ENCODE data around the gene HOXA3.

Gene HOXA3

GRCh38 chr7:27104341-27105058 lies 47.9 kb downstream of the HOXA3 start:
- DNase-seq: no peak
- Histone ChIP-seq H3K27me3 (replicated peaks; ENCODE audit: control insufficient read depth, insufficient read depth, low read length, poor library complexity, severe bottlenecking) (peaks cover 28% of the 10 kb centered on the region), H3K4me1 (ENCODE audit: control insufficient read depth, insufficient read depth, low read length, poor library complexity, severe bottlenecking) (peaks cover 9% of the 10 kb centered on the region), H3K36me3 (ENCODE audit: control insufficient read depth, insufficient read depth, low read length) (no peaks in the 10 kb centered on the region), H3K4me3 (ENCODE audit: insufficient read depth, low read depth, low read length, poor library complexity, severe bottlenecking) (no peak overlapping the region), H3K27ac (ENCODE audit: insufficient read depth, low read length, poor library complexity, severe bottlenecking) (no peak overlapping the region), H3K9me3 (ENCODE audit: control insufficient read depth, low read length) (no peaks in the 10 kb centered on the region)

GRCh38 chr7:27103489-27104226 lies 48.7 kb downstream of the HOXA3 start:
- Histone ChIP-seq H3K27ac (ENCODE audit: insufficient read depth, low read length, poor library complexity, severe bottlenecking) (no peak overlapping the region), H3K4me1 (ENCODE audit: control insufficient read depth, insufficient read depth, low read length, poor library complexity, severe bottlenecking) (peaks cover 9% of the 10 kb centered on the region), H3K9me3 (ENCODE audit: control insufficient read depth, low read length) (no peaks in the 10 kb centered on the region), H3K36me3 (ENCODE audit: control insufficient read depth, insufficient read depth, low read length) (no peaks in the 10 kb centered on the region), H3K4me3 (ENCODE audit: insufficient read depth, low read depth, low read length, poor library complexity, severe bottlenecking) (no peak overlapping the region), H3K27me3 (replicated peaks; ENCODE audit: control insufficient read depth, insufficient read depth, low read length, poor library complexity, severe bottlenecking) (peaks cover 28% of the 10 kb centered on the region)
- DNase-seq: no peak

- H3K4me1 ChIP-seq (ENCODE audit: control insufficient read depth, insufficient read depth, low read length, poor library complexity, severe bottlenecking): peaks cover 9% of the 10 kb centered on the region
- H3K9me3 ChIP-seq (ENCODE audit: control insufficient read depth, low read length): no peaks in the 10 kb centered on the region
- H3K27me3 ChIP-seq (replicated peaks; ENCODE audit: control insufficient read depth, insufficient read depth, low read length, poor library complexity, severe bottlenecking): peaks cover 33% of the 10 kb centered on the region
- DNase-seq: no peak
- H3K27ac ChIP-seq (ENCODE audit: insufficient read depth, low read length, poor library complexity, severe bottlenecking): no peak within 1 kb of the TSS
- no peak within 1 kb of the TSS for H3K4me3 ChIP-seq (ENCODE audit: insufficient read depth, low read depth, low read length, poor library complexity, severe bottlenecking)
- H3K36me3 ChIP-seq (ENCODE audit: control insufficient read depth, insufficient read depth, low read length): no peaks in the 10 kb centered on the region
These were observed 49.6 kb downstream of the HOXA3 start, which contains the start of gene HOXA2 for GRCh38 chr7:27102581-27103442. Gene HOXA2, minus strand, starts transcription at chr7:27102683. Its CDS starts 183 bp downstream, at chr7:27102500.

DNA sequence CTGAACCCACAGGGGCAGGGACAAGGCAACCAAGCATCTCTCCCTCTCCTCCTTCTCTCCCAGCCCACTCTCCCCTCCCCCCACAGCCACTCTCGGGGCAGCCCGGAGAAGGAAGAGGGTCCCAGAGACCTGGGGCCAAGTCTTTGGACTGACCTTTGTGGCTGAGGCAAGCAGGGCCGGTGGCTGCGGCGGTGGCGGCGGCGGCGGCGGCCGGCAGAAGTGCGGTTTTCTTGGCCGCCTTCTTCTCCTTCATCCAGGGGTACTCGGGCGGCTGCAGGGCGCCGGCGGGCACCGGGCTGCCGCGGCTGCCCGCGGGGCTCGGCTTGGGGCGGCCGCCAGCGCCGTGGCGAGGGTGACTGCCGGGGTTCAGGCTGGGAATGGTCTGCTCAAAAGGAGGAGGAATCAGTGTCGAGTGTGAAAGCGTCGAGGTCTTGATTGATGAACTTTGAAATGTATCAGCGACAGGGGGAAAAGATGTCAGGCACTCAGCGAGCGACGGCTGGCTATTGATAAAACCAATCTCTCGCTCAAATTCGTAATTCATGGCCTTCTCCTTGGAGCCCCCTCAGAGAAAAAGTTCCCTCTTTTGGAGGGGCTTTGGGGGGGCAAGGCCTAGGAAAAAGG lies 50.3 kb downstream of the HOXA3 start:
- H3K4me3 ChIP-seq (ENCODE audit: insufficient read depth, low read depth, low read length, poor library complexity, severe bottlenecking): no peak overlapping the region
- H3K9me3 ChIP-seq (ENCODE audit: control insufficient read depth, low read length): no peaks in the 10 kb centered on the region
- H3K36me3 ChIP-seq (ENCODE audit: control insufficient read depth, insufficient read depth, low read length): no peaks in the 10 kb centered on the region
- H3K27me3 ChIP-seq (replicated peaks; ENCODE audit: control insufficient read depth, insufficient read depth, low read length, poor library complexity, severe bottlenecking): peaks cover 35% of the 10 kb centered on the region
- peaks cover 12% of the 10 kb centered on the region for H3K4me1 ChIP-seq (ENCODE audit: control insufficient read depth, insufficient read depth, low read length, poor library complexity, severe bottlenecking)
- H3K27ac ChIP-seq (ENCODE audit: insufficient read depth, low read length, poor library complexity, severe bottlenecking): no peak overlapping the region
- DNase-seq: no peak

GRCh38 chr7:27101171-27101956 lies 51.0 kb downstream of the HOXA3 start:
- Histone ChIP-seq H3K36me3 (ENCODE audit: control insufficient read depth, insufficient read depth, low read length) (no peaks in the 10 kb centered on the region), H3K9me3 (ENCODE audit: control insufficient read depth, low read length) (no peaks in the 10 kb centered on the region), H3K4me3 (ENCODE audit: insufficient read depth, low read depth, low read length, poor library complexity, severe bottlenecking) (no peak overlapping the region), H3K27ac (ENCODE audit: insufficient read depth, low read length, poor library complexity, severe bottlenecking) (no peak overlapping the region), H3K4me1 (ENCODE audit: control insufficient read depth, insufficient read depth, low read length, poor library complexity, severe bottlenecking) (peaks cover 19% of the 10 kb centered on the region), H3K27me3 (replicated peaks; ENCODE audit: control insufficient read depth, insufficient read depth, low read length, poor library complexity, severe bottlenecking) (peaks cover 35% of the 10 kb centered on the region)
- no peak for DNase-seq

- Histone ChIP-seq H3K27ac (ENCODE audit: insufficient read depth, low read length, poor library complexity, severe bottlenecking) (no peak overlapping the region), H3K4me3 (ENCODE audit: insufficient read depth, low read depth, low read length, poor library complexity, severe bottlenecking) (no peak overlapping the region), H3K36me3 (ENCODE audit: control insufficient read depth, insufficient read depth, low read length) (no peaks in the 10 kb centered on the region), H3K9me3 (ENCODE audit: control insufficient read depth, low read length) (no peaks in the 10 kb centered on the region), H3K27me3 (replicated peaks; ENCODE audit: control insufficient read depth, insufficient read depth, low read length, poor library complexity, severe bottlenecking) (peaks cover 35% of the 10 kb centered on the region), H3K4me1 (ENCODE audit: control insufficient read depth, insufficient read depth, low read length, poor library complexity, severe bottlenecking) (peaks cover 22% of the 10 kb centered on the region)
- DNase-seq: no peak
These were observed 51.7 kb downstream of the HOXA3 start for GRCh38 chr7:27100694-27101170.

- peaks cover 31% of the 10 kb centered on the region for H3K27me3 ChIP-seq (replicated peaks; ENCODE audit: control insufficient read depth, insufficient read depth, low read length, poor library complexity, severe bottlenecking)
- no peak for DNase-seq
- no peak overlapping the region for H3K27ac ChIP-seq (ENCODE audit: insufficient read depth, low read length, poor library complexity, severe bottlenecking)
- peaks cover 25% of the 10 kb centered on the region for H3K4me1 ChIP-seq (ENCODE audit: control insufficient read depth, insufficient read depth, low read length, poor library complexity, severe bottlenecking)
- no peaks in the 10 kb centered on the region for H3K9me3 ChIP-seq (ENCODE audit: control insufficient read depth, low read length)
- no peaks in the 10 kb centered on the region for H3K36me3 ChIP-seq (ENCODE audit: control insufficient read depth, insufficient read depth, low read length)
- no peak overlapping the region for H3K4me3 ChIP-seq (ENCODE audit: insufficient read depth, low read depth, low read length, poor library complexity, severe bottlenecking)
These were observed 52.7 kb downstream of the HOXA3 start for GRCh38 chr7:27099453-27100370.

- Histone ChIP-seq H3K27ac (ENCODE audit: insufficient read depth, low read length, poor library complexity, severe bottlenecking) (no peak overlapping the region), H3K4me3 (ENCODE audit: insufficient read depth, low read depth, low read length, poor library complexity, severe bottlenecking) (no peak overlapping the region), H3K27me3 (replicated peaks; ENCODE audit: control insufficient read depth, insufficient read depth, low read length, poor library complexity, severe bottlenecking) (peaks cover 24% of the 10 kb centered on the region), H3K36me3 (ENCODE audit: control insufficient read depth, insufficient read depth, low read length) (no peaks in the 10 kb centered on the region), H3K4me1 (ENCODE audit: control insufficient read depth, insufficient read depth, low read length, poor library complexity, severe bottlenecking) (peaks cover 25% of the 10 kb centered on the region), H3K9me3 (ENCODE audit: control insufficient read depth, low read length) (no peaks in the 10 kb centered on the region)
- no peak for DNase-seq
These were observed 53.6 kb downstream of the HOXA3 start for GRCh38 chr7:27098578-27099451.

Data from effector memory CD4-positive, alpha-beta T cell (primary cell).